GM10266 (cell line): ENCODE results near the gene OR4K5.

Source experiments
- DNase-seq: peaks from one replicate; pipeline ENCODE4 v3.0.0; 2012; ENCODE audit errors: extremely low spot score
- CTCF ChIP-seq: IDR thresholded peaks from 2 replicates; pipeline ENCODE4 v1.5.1; 2012; ENCODE audit warnings: mild to moderate bottlenecking, low read depth; ENCODE audit not compliant: control insufficient read depth, insufficient read depth; ENCODE audit errors: missing control alignments

OR4K5 gene

DNA sequence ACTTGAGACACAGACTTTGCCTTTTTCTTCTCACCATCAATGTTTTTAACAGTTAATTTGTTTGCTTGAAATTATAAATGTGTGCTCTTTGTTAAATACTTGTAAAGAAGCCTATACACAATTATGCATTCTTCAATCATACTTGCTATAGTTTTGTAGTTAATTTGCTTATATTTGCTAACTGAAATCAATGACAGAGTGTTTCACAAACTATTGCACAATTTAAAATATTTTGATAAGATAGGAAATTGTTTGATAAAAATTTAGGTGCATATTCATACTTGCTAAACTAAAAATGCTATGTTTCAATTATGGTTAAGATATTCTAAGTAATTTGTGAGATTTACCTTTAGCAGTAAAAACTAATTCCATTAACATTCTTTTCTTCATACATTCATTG, 13.7 kb upstream of the OR4K5 start:
- no peak for TF ChIP-seq CTCF
- DNase-seq, result no peak

- no peak for TF ChIP-seq CTCF
- no peak for DNase-seq
Observed at GRCh38 chr14:19911114-19911513, 9.3 kb upstream of the OR4K5 start.

- DNase-seq, result no peak
- TF ChIP-seq CTCF, result no peak
Observed at GRCh38 chr14:19917243-19917642, 3.2 kb upstream of the OR4K5 start.

DNA sequence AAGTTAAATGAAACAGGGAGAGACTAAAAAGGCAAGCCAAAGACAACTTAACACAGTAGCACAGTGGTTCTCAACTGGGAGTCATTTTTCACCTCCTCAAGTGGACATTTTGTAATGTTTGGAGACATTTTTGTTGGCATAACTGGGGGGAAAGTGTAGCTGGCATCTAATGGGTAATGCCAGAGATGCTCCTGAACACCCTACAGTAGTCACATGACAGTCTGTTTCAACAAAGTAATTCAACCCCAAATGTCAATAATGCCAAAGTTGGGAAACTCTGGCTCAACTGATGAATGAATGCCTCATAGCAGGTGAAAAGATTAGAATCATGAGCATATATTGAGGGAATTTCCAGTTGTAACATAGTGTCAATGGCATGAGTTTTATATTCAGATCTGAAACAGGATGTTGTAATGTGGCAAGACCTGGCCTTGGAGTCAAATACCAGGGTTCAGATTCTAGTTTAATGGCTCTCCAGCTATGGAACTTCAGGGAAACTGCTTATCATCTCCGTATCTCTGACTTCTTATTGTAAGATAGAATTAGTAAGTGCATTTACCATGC, 2.4 kb upstream of the OR4K5 start:
- no peak for DNase-seq

DNA sequence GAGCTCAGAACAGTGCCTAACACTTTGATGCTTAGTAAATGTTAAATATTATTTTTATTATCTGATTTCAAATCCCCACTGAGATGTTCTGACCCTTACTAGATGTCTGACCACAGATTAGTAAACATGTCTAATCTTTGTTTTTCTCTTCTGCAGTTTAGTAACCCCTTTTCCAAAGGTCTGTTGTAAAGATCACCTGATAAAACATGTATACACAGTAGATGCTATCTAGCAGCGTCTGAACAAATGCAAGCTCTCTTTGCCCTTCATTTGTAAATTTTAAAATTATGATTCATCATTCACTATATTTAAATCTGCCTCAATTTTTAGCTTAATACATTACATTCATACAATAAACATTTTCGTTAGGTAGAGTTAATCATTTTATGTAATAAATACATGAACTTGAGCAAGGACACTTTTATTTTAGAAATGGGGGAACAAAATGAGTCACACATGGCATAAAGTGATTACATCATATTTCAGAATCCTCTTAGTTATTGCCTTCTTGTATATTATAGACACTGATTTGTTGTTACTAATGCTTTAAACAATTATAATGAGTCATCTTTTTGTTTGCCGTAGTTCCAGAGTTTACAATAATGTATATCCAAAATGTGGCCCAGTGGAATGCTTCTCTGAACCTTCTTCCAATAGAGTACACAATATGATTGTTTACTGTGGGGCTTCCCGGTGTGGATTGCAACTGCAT, 1.7 kb upstream of the OR4K5 start:
- TF ChIP-seq CTCF, result no peak
- no peak for DNase-seq

More for the DNA sequence above, 2.4 kb upstream of the OR4K5 start:
- no peak for TF ChIP-seq CTCF

DNA sequence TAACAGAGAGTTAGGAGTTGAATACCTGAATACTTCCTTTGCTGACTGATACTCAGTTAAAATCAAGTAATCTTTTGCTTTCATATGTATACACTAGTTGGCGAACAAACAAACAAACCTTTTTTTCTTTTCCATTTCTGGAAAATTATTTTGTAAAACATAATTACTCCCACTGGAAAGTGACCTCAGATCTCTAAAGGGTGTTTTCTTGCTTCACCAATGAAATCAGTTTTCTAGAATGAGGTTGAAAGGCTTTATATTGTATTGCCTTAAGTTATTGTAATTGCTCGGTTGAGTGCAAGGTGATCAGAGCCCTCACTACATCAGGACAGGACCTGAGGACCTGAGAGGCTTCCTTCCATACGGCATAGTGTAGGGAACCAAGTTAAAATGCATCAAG, 10.2 kb downstream of the OR4K5 start, which contains the start of gene OR4K1:
OR4K1 (plus strand) TSS at position 301 of the 400 bp plus-strand sequence. CDS start 4,750 bp downstream, outside the sequence.
- DNase-seq, result no peak
- TF ChIP-seq CTCF, result no peak

- no peak for TF ChIP-seq CTCF
- no peak for DNase-seq
Observed at GRCh38 chr14:19941668-19942067, 21.3 kb downstream of the OR4K5 start.
